ENCODE measurements around the gene PPP1R12B.
"Not testable (repeated sequence)": the region's sequence is repeated elsewhere in the genome, so short reads cannot be mapped to it uniquely, and the experiment has no call there.

PPP1R12B gene

GRCh38 chr1:202620036-202620435 lies 271.5 kb downstream of the PPP1R12B start:
- DNase-seq, result not testable (repeated sequence)

GRCh38 chr1:202621446-202621845 lies 272.9 kb downstream of the PPP1R12B start:
- no peak for DNase-seq

GRCh38 chr1:202622388-202622787 lies 273.9 kb downstream of the PPP1R12B start:
- DNase-seq, result no peak

GRCh38 chr1:202623075-202623474 lies 274.6 kb downstream of the PPP1R12B start:
- no peak for DNase-seq

GRCh38 chr1:202623476-202623875 lies 275.0 kb downstream of the PPP1R12B start:
- not testable (repeated sequence) for DNase-seq

GRCh38 chr1:202624088-202624780 lies 275.7 kb downstream of the PPP1R12B start:
- no peak for DNase-seq

GRCh38 chr1:202624781-202625108 lies 276.2 kb downstream of the PPP1R12B start:
- no peak for DNase-seq

GRCh38 chr1:202625416-202626360 lies 277.2 kb downstream of the PPP1R12B start:
- peak; percentile 66 for DNase-seq

GRCh38 chr1:202627036-202627435 lies 278.5 kb downstream of the PPP1R12B start:
- DNase-seq, result not testable (repeated sequence)

GRCh38 chr1:202627841-202628565 lies 279.5 kb downstream of the PPP1R12B start:
- DNase-seq, result no peak

- no peak for DNase-seq
Measured at GRCh38 chr1:202628646-202629215, 280.2 kb downstream of the PPP1R12B start.

- peak; percentile 23 for DNase-seq
Measured at GRCh38 chr1:202629257-202629811, 280.8 kb downstream of the PPP1R12B start.

GRCh38 chr1:202630096-202630495 lies 281.6 kb downstream of the PPP1R12B start:
- DNase-seq, result not testable (repeated sequence)

- no peak for DNase-seq
Measured at GRCh38 chr1:202630541-202630940, 282.0 kb downstream of the PPP1R12B start.

- DNase-seq, result no peak
Measured at GRCh38 chr1:202631076-202631923, 282.8 kb downstream of the PPP1R12B start.

GRCh38 chr1:202632241-202632640 lies 283.7 kb downstream of the PPP1R12B start:
- DNase-seq, result no peak

GRCh38 chr1:202636171-202636570 lies 287.7 kb downstream of the PPP1R12B start:
- not testable (repeated sequence) for DNase-seq

GRCh38 chr1:202637321-202638018 lies 289.0 kb downstream of the PPP1R12B start:
- not testable (repeated sequence) for DNase-seq

- no peak for DNase-seq
Measured at GRCh38 chr1:202638019-202638700, 289.7 kb downstream of the PPP1R12B start.

GRCh38 chr1:202638701-202639305 lies 290.3 kb downstream of the PPP1R12B start:
- DNase-seq, result not testable (repeated sequence)
